CD4-positive, alpha-beta T cell treated with Interleukin-15 for 4 hours (primary cell): ENCODE results near the gene RNF44.
"Not testable (repeated sequence)": the region's sequence is repeated elsewhere in the genome, so short reads cannot be mapped to it uniquely, and the experiment has no call there.

Source experiments
- DNase-seq: peaks from one replicate; pipeline ENCODE4 v3.0.0-alpha.2; 2020; ENCODE audit warnings: low spot score

RNF44 gene

DNA sequence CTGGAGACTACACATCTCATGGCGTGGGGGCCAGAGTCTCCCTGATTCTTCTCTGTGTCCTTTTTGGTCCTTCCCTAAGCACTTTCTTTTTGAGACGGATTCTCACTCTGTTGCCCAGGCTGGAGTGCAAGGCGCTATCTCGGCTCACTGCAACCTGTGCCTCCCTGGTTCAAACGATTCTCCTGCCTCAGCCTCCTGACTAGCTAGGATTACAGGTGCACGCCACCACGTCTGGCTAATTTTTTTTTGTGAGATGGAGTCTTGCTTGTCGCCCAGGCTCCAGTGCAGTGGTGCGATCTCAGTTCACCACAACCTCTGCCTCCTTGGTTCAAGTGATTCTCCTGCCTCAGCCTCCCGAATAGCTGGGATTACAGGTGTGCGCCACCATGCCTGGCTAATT, 13.7 kb upstream of the RNF44 start:
- not testable (repeated sequence) for DNase-seq

DNA sequence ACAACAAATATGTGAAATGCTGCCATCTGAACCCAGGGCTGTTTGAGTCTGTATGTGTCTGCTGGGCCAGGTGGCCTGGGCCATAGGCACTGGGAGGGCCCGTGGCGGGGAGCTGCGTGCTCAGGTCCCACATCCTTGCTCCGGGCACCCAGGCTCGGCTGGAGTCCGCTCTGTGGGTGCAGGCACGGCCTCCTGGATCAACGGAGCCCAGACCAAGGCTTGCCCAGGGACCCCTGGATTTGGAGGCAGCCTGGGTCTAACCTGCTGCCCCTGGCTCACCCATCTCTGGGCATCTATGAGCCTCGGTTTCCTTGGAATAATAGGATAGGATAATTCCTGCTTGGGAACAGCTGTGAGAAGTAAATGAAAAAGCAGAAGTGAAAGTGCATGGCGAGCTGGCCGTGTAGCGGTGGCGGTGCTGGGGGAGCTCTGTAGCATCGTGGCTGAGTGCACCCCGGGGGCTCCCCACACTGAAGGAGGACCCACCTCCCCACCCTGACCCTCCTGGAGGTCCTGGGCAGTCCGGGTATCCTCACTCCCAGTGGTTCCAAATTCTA, 13.2 kb upstream of the RNF44 start:
- DNase-seq: no peak

DNA sequence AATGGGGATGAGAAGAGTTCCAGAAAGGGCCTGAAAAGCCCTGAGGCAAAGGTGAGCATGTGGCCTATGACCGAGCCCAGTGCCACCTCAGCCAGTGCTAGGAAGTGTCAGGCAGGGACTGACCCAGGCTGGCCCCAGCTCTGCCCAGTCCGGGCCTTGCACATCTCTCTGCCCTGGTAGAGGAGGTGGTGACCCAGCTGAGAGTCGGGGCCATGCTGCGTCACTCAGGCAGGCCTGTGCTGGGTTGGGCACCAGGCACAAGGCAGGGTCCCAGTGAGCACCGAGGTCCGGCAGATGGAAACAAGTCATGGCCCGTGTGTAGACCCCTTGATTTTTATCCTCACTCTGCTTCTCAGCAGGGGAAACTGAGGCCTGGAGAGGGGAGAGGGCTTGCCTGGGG, 12.7 kb upstream of the RNF44 start:
- DNase-seq: no peak

DNA sequence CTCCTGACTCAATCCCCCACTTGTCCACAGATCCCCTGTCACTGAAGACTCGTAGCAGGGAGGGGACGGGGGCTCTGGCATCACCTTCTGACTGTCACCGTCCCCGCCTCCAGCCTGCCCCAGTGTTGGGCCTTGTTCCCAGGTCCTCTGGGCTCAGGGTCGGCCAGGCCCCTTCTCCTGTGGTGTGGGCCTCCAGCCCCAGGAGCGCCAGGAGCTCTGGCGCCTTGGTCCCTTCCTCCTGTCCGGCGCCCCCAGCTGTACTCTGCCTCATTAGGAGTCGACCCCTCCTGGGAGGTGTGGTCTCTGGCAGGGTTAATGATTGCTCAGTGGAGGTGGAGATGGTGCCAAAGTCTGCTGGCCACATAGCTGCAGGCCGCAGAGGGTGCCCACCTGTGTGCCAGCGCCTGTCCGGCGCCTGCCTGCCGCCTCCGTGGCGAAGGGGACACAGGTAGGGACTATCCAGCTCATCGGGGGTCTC, 11.8 kb upstream of the RNF44 start, which contains the start of gene CDHR2:
Gene CDHR2 (plus strand): TSS at position 376 of the 478 bp plus-strand sequence. CDS start 16,011 bp downstream, outside the sequence.
- no peak for DNase-seq

DNA sequence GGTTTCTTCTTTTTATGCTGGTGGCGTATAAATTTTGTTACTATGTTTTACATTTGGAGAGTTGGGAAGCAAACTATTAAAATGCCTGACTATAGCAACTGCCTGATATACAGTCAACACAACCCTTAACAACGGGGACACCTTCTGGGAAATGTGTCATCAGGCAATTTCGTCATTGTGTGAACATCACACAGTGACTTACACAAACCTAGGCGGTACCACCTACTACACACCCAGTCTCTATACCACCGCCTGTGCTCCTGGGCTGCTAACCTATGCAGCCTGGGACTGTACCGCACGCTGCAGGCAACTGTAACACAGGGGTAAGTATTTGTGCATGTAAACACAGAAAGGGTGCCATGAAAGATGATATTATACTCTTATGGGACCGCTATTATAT, 10.6 kb upstream of the RNF44 start:
- DNase-seq: peak; percentile 71

DNA sequence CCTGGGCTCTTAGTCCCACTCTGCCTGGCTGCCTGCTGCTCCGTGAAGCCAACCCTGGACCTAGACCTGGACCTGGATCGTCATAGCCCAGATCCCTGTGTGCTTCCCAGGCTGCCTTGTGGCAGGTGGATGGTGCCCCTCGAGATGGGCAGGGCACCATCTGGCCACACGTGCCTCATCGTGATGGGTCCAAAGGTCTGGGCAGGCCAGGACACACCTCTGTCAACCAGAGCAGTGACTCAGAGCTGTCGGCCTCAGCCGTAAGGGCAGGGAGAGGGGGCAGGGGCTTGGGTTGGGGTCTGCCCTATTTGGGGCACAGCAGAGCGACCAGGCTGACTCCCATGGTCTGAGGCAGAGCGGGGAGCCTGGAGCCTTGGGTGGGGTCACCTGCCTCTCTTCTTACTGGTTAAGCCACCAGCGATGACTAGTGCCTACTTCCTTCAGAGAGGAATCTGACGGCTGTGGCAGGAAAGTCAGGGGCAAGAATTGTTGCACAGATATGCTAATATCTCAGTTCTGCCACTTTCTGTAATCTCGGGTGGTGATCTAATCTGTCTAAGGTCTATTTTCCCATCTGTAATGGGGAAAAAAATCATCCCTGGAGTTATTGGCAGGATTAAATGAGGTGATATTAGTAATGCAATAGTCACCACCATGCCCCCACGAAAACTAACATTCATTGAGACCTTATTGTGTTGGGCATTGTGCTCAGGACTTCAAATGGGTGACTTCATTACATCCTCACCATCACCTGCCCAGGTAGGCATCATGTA, 8.7 kb upstream of the RNF44 start:
- DNase-seq: no peak

DNA sequence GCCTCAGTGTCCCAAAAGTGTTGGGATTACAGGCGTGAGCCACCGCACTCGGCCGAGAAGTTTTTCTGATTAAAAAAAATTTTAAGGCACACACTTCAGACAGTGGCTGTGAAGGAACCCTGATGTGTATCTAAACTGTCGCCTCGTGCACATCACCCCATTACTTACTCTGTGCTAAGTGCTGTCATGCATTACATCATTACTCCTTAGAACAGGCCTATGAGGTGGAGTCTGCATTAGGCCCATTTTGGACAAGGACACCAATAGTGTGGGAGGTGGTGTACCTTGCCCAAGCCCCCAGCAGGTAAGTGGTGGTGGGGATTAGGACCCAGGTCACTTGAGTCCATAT, 8.2 kb upstream of the RNF44 start:
- no peak for DNase-seq

DNA sequence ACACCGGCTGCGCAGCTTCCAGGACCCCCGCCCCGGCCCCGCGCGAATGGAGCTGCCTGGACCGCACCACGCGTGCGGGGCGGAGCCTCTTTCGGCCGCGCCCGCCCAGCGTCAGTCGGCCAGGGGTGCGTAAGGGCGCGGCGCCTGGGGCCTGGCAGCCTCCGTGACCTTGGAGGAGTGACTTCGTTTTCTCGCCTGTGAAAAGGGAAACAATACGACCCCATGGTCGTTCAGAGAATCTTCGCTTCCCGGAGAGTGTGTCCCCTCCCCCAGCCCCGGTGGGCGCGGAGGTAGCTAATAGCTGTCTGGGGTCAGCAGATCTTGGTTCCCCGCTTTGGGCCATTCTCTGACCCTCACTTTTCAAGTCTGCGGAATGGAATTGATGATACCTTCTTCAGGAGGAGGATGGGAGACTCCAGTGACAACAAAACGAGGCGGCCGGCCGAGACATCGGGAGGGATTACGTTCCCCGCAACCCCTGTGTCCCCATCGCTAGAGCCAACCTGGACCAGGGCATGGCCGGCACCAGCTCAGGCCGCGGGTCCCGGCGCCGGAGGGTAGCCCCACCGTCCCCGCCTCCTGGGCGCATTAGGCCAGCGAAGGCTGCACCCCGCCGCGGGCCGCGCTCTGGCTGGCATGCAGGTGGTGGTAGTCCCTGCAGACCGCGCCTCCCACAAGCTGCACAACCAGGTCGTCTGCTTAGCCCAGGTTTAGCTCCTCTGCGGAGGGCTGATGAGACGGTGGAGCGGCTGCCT, 6.4 kb upstream of the RNF44 start:
- peak; percentile 74 for DNase-seq

DNA sequence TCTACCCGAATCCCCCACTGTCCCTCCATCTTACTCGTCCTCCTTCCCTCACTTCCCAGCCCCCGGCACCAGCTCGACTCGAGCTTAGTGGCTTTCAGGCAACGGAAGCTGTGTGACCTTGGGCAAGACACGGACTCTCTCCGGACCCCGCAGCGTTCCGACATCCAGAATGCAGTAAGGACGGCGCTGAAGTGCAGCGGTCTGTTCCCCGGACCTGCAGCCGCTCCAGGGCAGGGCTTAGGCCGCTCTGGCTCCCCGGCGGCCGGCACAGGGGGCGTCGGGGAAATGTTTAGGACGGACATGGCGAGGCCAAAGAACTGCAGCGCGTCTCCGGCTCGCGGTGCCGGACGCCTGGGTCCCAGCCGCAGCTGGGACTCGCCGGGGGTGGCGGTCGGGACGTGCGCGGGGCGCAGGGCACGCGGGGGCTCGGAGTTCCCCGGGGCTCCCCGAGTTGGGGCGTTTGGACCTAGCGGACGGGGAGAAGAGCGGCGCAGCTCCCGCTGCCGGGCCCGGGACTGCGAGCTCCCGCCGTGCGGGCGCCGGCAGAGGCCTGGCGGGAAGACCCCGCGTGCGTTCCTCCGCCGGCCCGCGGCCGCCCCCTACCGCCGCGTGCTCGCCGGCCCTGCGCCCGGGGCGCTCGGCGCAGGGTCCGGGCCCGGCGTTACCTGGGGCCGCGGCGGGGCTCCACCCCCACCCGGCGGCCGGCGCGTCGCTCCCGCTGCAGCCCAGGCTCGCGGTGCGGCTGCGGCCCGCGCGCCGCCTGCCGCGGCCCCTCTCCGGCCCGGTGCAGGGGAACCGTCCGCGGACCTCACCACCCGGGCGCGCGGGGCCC, 5.6 kb upstream of the RNF44 start:
- DNase-seq: peak; percentile 30

DNA sequence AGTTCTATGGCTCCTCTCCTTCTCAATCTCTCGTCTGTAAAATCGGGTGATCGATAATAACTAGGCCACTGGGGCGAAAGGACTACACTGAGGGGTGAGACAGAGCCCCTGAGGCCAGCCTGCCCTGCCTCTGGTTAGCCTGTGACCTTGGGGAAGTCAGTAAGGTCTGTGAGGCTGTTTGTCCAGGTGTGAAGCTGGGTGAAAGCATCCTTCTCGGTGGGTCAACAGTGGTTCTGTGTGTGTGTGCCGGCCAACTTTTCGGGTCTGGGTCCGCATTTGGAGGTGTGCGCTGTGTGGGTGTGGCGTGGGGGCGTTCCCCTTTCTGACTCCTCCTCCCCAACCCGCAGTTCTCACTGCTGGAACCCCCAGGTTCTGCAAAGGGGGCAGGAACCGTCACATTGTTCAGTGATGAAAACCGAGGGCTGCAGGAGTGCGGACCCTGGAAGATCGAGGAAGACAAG, 5.0 kb upstream of the RNF44 start:
- peak; percentile 72 for DNase-seq

DNA sequence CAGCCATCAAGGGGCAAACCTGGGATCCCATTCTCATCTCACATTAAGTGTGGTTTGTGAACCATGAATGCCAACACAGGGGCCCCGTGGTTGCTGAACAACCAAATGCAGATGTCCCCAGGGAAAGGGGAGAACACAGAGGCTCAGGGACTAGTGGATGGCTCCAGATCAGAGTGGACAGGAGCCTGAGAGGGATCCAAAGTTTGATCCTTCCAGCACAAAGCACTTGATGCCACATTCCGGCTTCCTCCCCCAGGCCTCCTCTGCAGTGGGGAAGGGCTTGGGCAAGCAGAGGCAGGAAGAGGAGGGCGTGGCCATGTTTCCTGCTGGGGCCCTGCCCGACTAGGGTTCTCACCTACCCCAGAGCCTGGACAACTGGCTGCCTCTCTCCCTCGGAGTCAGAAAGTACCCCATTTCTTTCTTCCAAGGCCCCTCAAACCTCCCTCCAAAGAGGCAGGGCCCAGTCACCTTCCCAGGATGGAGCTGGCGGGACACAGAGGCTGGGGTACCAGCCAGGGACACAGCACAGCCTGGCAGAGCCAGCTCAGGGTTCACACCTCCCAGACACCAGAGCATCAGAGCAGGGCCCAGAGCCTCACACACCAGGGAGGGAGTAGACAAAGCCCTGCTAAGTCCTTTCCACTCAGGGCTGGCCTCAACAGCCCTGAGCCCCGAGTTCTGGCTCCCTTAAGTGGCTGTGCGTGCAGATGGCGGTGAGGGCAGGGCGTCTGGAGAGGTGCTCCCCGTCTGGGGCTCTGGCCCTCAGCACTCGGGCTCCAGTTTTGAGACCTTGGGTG, 4.3 kb upstream of the RNF44 start:
- peak; percentile 79 for DNase-seq

DNA sequence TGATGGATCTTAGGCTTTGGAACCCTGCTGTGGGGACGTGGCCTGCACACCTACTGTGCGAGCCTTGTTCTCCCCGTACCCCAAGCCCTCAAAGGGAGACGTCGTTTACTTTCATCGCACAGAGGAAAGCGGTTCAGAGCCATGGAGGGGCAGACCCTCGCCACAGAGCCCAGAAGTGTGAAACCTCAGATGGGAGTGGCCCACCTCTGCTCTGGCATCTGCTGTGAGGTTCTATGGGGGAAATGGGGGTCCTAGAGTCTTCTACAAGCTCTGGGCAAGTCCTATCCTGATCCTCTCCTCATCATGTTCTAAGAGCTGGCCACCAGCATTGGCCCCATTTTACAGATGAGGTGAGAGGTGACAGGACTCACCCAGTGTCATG, 3.7 kb upstream of the RNF44 start:
- peak; percentile 36 for DNase-seq

DNA sequence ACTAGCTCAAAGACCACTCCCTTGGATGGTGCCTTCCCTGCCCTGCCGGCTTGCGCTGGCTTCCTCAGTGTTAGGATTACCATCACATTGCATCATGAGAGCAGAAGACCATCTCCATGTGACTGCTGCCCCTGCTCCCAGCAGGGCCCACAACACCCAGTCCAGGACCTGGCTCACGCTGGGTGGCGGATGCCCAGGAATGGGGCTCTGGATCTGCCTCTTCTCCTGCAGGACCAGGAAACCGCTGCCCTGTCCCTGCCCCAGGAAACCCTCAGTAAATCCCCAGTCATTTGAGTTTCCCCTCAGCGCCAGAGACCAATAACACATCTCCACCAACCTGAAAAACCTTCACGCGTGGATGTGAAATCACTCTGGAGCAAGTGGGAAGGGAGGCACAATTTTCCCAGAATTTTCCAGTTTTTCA, 3.3 kb upstream of the RNF44 start:
- no peak for DNase-seq

DNA sequence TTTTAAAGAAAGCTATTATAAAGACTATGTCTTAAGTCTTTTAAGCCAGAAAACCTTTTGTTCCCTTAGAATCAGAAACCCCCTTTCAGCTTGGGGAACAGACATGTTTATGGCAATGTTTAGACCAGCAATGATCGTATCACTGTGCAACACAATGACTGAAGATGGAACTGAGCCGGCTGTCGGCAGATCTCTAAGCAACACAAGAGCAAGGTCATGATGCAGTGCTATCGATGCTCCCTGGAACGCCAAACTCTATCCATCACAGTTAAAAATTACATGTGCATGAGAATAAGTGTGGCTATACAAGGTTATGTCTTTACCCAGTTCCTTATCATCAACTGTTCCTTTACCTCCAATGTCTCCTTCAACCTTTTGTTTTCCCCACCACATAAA, 1.8 kb upstream of the RNF44 start:
- DNase-seq: no peak

DNA sequence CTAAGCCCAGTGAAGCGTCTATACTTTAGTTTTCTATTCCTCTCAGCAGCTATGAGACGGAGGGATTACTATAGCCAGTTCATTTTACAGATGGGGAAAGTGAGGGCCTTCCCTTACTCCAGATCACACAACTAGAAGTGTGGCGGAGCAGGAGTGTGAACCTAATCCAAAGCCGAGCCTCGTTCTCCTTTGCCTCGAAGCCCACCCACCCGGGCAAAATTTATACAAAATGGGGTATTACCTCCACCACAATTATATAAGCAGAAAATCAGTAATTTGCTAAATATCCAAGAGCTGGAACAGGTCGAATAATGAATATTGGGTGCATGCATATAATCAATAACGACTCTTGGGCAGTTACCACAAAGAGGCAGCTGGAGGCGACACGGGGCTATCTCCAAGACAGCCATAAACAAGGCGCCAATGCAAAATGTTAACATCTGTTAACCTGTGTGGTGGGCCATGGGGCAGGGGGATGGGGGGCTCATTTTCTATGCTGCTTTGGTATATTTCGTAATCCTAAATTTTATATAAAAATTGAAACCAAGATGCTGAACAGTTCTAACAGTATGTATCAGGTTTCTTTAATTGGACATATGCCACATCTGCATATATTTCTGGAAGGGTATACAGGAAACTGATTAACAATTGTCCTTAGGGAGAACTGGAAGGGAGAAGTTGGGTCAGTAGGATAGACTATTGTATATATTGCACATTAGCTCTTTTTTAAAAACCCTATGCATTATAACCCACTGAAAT, 1.2 kb upstream of the RNF44 start:
- no peak for DNase-seq

DNA sequence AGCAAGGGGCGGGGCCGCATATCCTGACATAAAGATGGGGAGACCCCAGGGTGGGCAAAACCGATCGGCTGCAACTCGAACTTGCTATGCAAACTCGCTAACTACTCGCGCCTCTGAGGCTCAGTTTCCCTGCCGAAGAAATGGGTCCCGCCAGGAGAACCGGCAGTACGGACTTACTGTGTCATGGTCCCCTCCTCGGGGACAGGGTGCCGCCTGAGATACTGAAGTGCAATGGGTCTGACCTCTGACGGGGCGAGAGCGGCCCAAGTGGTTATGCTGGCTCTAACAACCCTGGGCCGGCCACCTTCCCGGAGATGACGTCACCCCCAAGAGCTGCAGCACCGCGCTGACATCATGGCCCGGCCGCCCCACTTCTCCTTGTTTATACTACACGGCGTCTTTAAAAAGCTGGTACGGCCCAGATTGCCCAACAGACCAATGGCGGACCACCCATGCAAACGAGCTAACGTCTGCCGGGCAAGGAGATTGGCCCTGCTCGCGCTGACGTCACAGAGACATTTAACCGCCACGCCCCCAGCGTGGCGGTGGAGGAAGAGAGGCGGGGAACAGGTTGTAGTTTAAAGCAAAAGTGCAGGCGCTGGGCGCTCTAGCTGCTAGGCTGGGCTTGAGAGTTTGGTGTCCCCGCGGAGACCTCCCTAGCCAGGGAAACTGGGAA, 490 bp upstream of the RNF44 start:
- peak; percentile 99 for DNase-seq

DNA sequence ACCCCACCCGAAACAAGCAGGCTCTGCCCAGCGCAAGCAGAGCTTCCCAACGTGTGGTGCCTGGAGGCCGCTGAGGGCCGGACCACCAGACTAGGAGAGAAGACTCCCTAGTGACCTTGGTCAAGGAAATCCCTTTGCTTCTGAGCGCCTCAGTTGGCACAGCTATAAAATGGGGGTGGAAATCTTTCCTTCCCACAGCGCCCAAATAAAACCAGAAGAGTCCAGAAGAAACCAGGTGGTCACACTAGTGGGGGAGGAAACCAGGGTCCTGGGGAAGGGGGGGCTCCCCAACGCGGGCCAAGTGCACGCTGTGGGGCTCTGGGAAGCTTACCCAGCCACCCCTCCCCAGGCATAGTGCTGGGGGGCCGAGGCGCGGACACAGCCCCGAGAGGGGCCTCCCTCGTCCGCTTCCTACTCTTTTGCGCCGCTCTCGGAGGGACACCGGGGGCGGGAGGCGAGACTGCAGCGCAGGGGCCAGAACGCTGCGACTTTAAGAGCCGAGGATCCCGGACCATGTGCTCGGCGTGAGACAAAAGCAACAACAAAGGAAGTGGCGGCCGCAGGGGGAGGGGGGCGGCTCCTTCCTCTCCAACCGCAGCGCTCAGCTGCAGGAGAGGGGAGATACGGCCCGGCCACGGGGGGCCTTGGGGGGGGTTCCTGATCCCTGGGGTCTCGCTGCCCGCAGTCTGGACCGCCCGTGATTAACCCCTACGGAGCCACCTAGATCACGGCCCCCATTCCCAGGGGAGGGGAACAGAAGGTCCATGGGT, 885 bp downstream of the RNF44 start:
- DNase-seq: peak; percentile 77

DNA sequence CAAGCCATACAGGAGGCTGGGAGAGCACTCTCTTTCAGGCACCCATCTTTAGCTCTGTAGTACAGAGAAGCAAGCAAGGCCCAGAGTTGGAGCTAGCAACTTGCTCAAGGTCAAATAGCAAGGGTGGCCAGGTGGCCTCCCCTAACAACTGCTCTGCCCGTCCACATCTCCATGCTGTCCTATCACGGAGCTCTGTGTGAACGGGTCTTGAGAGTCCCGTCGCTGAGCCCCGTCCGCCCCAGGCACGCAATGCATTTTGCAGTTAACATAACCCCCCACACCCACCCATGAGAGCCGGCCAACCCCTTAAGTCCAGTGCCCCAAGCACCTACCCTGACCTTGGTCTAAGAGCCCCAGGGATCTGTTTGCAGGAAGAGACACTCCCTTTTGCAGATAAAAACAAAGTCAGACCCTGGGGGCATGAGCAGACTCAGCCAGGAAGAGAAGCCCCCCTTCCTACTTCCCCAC, 1.5 kb downstream of the RNF44 start:
- no peak for DNase-seq

DNA sequence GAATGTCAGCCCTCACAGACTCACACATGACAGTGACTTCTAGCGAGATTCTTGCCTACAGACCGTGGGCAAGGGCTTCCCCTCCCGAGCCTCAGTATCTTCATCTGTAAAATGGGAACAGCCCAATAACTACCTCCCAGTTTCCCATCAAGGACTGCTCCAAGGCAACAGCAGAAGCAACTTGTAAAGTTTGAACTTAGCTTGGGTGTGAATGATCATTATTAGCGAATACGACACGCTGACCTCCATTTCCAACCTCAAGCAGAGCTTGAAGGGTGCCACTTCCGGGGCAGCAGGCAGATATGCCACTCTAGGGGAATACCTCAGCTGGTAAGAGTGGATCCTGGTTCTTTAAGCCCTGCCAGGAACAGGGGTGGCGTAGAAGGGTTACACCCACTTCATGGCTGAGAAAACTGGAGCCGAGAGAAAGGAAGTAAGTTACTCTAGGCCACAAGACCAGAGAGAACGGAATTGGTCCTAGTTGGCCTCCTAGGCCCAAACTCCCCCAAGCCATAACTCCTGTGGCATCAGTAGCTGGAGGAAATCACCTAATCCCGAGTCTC, 2.0 kb downstream of the RNF44 start:
- peak; percentile 52 for DNase-seq
